HepG2 (cell line): ENCODE data around the gene FUOM. TPM values are rescaled to one million over a fixed set of nuclear protein-coding genes. Genes with fewer than 3 reads are reported as not detected.
A peak's percentile ranks its signal among the peaks of the same experiment; 100 is the strongest.

Experiments used
- ARID2 ChIP-seq: sonication (generic); formaldehyde crosslinking; IDR thresholded peaks from 2 replicates; pipeline ENCODE4 v1.8.1; 2022; ENCODE audit warnings: mild to moderate bottlenecking, missing genetic modification reagents, borderline replicate concordance
- DR1 ChIP-seq: sonication (generic); formaldehyde crosslinking; IDR thresholded peaks from 2 replicates; pipeline ENCODE4 v1.8.0; 2021; ENCODE audit warnings: mild to moderate bottlenecking, missing genetic modification reagents, inconsistent platforms
- GATAD2A ChIP-seq: IDR thresholded peaks from 2 replicates; pipeline ENCODE4 v1.6.1; 2016
- GFI1 ChIP-seq: sonication (generic); formaldehyde crosslinking; IDR thresholded peaks from 2 replicates; pipeline ENCODE4 v1.5.0; 2020; ENCODE audit warnings: missing genetic modification reagents, mild to moderate bottlenecking, borderline replicate concordance
- HNRNPLL ChIP-seq: fragments of 200-400 bp; formaldehyde crosslinking; IDR thresholded peaks from 2 replicates; pipeline ENCODE4 v1.6.1; 2017; ENCODE audit warnings: mild to moderate bottlenecking, low read depth, low read length; ENCODE audit not compliant: poor library complexity, severe bottlenecking
- JARID2 ChIP-seq: sonication (generic); formaldehyde crosslinking; IDR thresholded peaks from 2 replicates; pipeline ENCODE4 v1.8.1; 2023; ENCODE audit warnings: missing genetic modification reagents, inconsistent platforms; ENCODE audit not compliant: insufficient replicate concordance
- MXD4 ChIP-seq: IDR thresholded peaks from 2 replicates; pipeline ENCODE4 v1.6.1; 2016; ENCODE audit warnings: mild to moderate bottlenecking, missing biosample characterization, missing genetic modification reagents
- NFE2L1 ChIP-seq: sonication (generic); formaldehyde crosslinking; IDR thresholded peaks from 2 replicates; pipeline ENCODE4 v1.4.0; 2020; ENCODE audit warnings: missing genetic modification reagents, mild to moderate bottlenecking, borderline replicate concordance
- SKI ChIP-seq: fragments of 450-650 bp; IDR thresholded peaks from one replicate; pipeline ENCODE4 v1.6.1; 2018; ENCODE audit warnings: mild to moderate bottlenecking; ENCODE audit not compliant: partially characterized antibody
- SMAD1 ChIP-seq: sonication (generic); formaldehyde crosslinking; IDR thresholded peaks from 2 replicates; pipeline ENCODE4 v1.4.0; 2020; ENCODE audit warnings: missing genetic modification reagents, low read depth, mild to moderate bottlenecking, borderline replicate concordance
- SMAD3 ChIP-seq: sonication (generic); formaldehyde crosslinking; IDR thresholded peaks from 2 replicates; pipeline ENCODE4 v1.4.0; 2020; ENCODE audit warnings: missing genetic modification reagents
- YY1 ChIP-seq: IDR thresholded peaks from 2 replicates; pipeline ENCODE4 v1.6.1; 2011; ENCODE audit warnings: low read length, low read depth, moderate library complexity, mild to moderate bottlenecking; ENCODE audit not compliant: insufficient read depth, insufficient replicate concordance
- ZBTB8A ChIP-seq: sonication (generic); formaldehyde crosslinking; IDR thresholded peaks from 2 replicates; pipeline ENCODE4 v1.4.0; 2020; ENCODE audit warnings: mild to moderate bottlenecking, low read depth, missing genetic modification reagents, borderline replicate concordance
- ZFP62 ChIP-seq: sonication (generic); formaldehyde crosslinking; IDR thresholded peaks from 2 replicates; pipeline ENCODE4 v1.4.0; 2020; ENCODE audit warnings: missing genetic modification reagents
- ZFX ChIP-seq: sonication (generic); formaldehyde crosslinking; IDR thresholded peaks from 2 replicates; pipeline ENCODE4 v1.4.0; 2020; ENCODE audit warnings: mild to moderate bottlenecking, low read depth, missing genetic modification reagents, moderate library complexity
- ZNF615 ChIP-seq: sonication (generic); formaldehyde crosslinking; IDR thresholded peaks from 2 replicates; pipeline ENCODE4 v1.5.0; 2020; ENCODE audit warnings: mild to moderate bottlenecking, missing genetic modification reagents, borderline replicate concordance
- ZNF776 ChIP-seq: sonication (generic); formaldehyde crosslinking; IDR thresholded peaks from 2 replicates; pipeline ENCODE4 v1.4.0; 2020; ENCODE audit warnings: mild to moderate bottlenecking, missing genetic modification reagents
- ZSCAN29 ChIP-seq: sonication (generic); formaldehyde crosslinking; conservative IDR thresholded peaks from 2 replicates; pipeline ENCODE4 v1.4.0; 2020; ENCODE audit warnings: mild to moderate bottlenecking, missing genetic modification reagents
- polyA plus RNA-seq, 8 experiments: library from polyadenylated mRNA; depleted of rRNA in 3 of 8; stranded (reverse) in 7 of 8; unstranded in 1 of 8; fragments of >200 nt; fragmentation: Illumina TruSeq in 4 of 8; extraction: Trizol in 4 of 8; gene quantifications; 2 replicates each; pipeline versions ENCODE4 v1.2.1 to v1.2.3, GENCODE V29; 2011 to 2016; ENCODE audit warnings: low read depth in 4 of 8, missing spikeins in 1 of 8, mixed read lengths in 1 of 8; ENCODE audit not compliant: insufficient read depth in 1 of 8
- total RNA-seq, 5 experiments: library from RNA; depleted of rRNA; stranded (reverse); fragments of >200 nt; fragmentation: Illumina TruSeq; extraction: Trizol; gene quantifications; 2 replicates each; pipeline ENCODE4 v1.2.3, GENCODE V29; 2016; ENCODE audit warnings: low read depth in 1 of 5
- TF ChIP-seq, protein P1 (sequence below), 2 experiments: sonication (generic) in 1 of 2; formaldehyde crosslinking in 1 of 2; IDR thresholded peaks; 2 replicates each; pipeline versions ENCODE4 v1.6.1 to v1.9.0; 2014 to 2022; ENCODE audit warnings: antibody characterized with exemption in 1 of 2, borderline replicate concordance in 1 of 2, inconsistent platforms in 1 of 2, low read depth in 1 of 2, missing genetic modification reagents in 1 of 2
- TF ChIP-seq, protein P2 (sequence below): sonication (generic); formaldehyde crosslinking; IDR thresholded peaks from 2 replicates; pipeline ENCODE4 v1.4.0; 2020; ENCODE audit warnings: missing genetic modification reagents
- TF ChIP-seq, protein P3 (sequence below): fragments of 450-650 bp; IDR thresholded peaks from 2 replicates; pipeline ENCODE4 v1.6.1; 2017

Gene FUOM
- total and polyA plus RNA-seq, 2 of the 13 experiments (the other 11 are each of a cell fraction or from before 2014, with no cell fraction given) = 27.5 to 60.4 TPM

GRCh38 chr10:133329491-133330202, 28.2 kb downstream of the FUOM start (continued):
- no peak for TF ChIP-seq GFI1
- TF ChIP-seq, protein P1, sequence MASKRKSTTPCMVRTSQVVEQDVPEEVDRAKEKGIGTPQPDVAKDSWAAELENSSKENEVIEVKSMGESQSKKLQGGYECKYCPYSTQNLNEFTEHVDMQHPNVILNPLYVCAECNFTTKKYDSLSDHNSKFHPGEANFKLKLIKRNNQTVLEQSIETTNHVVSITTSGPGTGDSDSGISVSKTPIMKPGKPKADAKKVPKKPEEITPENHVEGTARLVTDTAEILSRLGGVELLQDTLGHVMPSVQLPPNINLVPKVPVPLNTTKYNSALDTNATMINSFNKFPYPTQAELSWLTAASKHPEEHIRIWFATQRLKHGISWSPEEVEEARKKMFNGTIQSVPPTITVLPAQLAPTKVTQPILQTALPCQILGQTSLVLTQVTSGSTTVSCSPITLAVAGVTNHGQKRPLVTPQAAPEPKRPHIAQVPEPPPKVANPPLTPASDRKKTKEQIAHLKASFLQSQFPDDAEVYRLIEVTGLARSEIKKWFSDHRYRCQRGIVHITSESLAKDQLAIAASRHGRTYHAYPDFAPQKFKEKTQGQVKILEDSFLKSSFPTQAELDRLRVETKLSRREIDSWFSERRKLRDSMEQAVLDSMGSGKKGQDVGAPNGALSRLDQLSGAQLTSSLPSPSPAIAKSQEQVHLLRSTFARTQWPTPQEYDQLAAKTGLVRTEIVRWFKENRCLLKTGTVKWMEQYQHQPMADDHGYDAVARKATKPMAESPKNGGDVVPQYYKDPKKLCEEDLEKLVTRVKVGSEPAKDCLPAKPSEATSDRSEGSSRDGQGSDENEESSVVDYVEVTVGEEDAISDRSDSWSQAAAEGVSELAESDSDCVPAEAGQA (IDR thresholded peaks at IDR 0.05; ENCODE audit: low read depth) = no peak
- TF ChIP-seq, protein P1 (CRISPR knock-in tag; IDR thresholded peaks at IDR 0.05; ENCODE audit: borderline replicate concordance) = no peak
- no peak for TF ChIP-seq ZFP62 (CRISPR knock-in tag)
- TF ChIP-seq, protein P2, sequence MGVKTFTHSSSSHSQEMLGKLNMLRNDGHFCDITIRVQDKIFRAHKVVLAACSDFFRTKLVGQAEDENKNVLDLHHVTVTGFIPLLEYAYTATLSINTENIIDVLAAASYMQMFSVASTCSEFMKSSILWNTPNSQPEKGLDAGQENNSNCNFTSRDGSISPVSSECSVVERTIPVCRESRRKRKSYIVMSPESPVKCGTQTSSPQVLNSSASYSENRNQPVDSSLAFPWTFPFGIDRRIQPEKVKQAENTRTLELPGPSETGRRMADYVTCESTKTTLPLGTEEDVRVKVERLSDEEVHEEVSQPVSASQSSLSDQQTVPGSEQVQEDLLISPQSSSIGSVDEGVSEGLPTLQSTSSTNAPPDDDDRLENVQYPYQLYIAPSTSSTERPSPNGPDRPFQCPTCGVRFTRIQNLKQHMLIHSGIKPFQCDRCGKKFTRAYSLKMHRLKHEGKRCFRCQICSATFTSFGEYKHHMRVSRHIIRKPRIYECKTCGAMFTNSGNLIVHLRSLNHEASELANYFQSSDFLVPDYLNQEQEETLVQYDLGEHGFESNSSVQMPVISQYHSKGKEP (CRISPR knock-in tag) = no peak
- TF ChIP-seq GATAD2A (CRISPR knock-in tag) = peak; percentile 72
- no peak for TF ChIP-seq SMAD1 (CRISPR knock-in tag)
- TF ChIP-seq YY1 = no peak
- no peak for TF ChIP-seq ZBTB8A (CRISPR knock-in tag)
- no peak for TF ChIP-seq ZNF615 (CRISPR knock-in tag)
- no peak for TF ChIP-seq SKI
- TF ChIP-seq MXD4 (CRISPR knock-in tag) = no peak
- TF ChIP-seq ZSCAN29 (CRISPR knock-in tag) = no peak
- peak; percentile 47; the same call in 1 of the 2 replicates for TF ChIP-seq SMAD3 (CRISPR knock-in tag)
- TF ChIP-seq, protein P3, sequence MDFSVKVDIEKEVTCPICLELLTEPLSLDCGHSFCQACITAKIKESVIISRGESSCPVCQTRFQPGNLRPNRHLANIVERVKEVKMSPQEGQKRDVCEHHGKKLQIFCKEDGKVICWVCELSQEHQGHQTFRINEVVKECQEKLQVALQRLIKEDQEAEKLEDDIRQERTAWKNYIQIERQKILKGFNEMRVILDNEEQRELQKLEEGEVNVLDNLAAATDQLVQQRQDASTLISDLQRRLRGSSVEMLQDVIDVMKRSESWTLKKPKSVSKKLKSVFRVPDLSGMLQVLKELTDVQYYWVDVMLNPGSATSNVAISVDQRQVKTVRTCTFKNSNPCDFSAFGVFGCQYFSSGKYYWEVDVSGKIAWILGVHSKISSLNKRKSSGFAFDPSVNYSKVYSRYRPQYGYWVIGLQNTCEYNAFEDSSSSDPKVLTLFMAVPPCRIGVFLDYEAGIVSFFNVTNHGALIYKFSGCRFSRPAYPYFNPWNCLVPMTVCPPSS = no peak
- no peak for TF ChIP-seq ZNF776
- TF ChIP-seq HNRNPLL = peak; percentile 74
- TF ChIP-seq ARID2 (CRISPR knock-in tag) = no peak
- TF ChIP-seq DR1 = no peak
- TF ChIP-seq NFE2L1 = no peak
- TF ChIP-seq ZFX (CRISPR knock-in tag) = peak; percentile 64; the same call in 1 of the 2 replicates
- TF ChIP-seq JARID2 = no peak
